Aortic smooth muscle cell (primary cell): Measurements from ENCODE around the gene RADX. TPM values are rescaled to one million over a fixed set of nuclear protein-coding genes. Genes with fewer than 3 reads are reported as not detected.

Source experiments
- total RNA-seq: library from RNA; depleted of rRNA; stranded (reverse); fragments of >200 nt; gene quantifications from 2 replicates; pipeline ENCODE4 v1.2.3, GENCODE V29; 2014

RADX gene, protein sequence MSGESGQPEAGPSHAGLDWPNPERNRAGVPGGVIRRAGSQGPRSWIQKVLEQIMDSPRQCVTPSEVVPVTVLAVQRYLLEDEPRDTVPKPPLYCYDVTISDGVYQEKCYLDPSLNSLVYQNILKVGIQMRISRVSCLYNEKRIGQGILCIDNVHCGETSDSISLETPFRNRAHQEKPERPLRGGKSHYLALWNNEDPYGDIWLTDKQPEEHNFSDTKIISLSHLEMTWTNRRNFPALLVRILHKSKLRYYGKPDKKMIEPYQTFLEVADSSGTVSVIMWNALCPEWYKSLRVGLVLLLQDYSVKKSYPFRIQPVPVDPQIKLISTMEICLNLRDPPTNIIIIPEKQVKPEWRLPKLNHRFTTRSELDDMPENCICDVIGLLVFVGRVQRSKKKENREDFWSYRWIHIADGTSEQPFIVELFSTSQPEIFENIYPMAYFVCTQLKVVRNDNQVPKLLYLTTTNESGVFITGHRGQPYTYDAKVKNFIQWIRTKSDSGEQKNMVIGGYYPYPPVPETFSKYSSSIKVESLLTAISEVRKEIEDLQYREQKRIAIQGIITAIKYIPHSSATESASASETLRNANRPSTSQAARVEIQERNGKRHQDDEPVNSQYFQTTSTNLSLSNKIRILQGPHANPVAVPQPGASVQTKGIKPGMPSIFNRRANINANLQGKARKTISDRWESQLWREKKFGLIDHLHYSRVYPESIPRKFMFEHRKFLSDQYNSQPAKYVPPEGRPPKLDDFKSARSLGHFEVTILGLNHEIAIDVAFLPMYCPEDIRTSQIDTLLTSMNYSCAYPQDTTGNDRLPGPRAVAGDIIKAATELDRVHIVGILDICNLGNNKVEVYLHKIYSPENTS
- 0.92 and 1.1 TPM in 2 replicates for total RNA-seq

GRCh38 chrX:106611679-106612392, at the start of gene RADX:
TSS of gene RADX (plus strand) at chrX:106611978. CDS start at chrX:106612081, 103 bp downstream.

DNA sequence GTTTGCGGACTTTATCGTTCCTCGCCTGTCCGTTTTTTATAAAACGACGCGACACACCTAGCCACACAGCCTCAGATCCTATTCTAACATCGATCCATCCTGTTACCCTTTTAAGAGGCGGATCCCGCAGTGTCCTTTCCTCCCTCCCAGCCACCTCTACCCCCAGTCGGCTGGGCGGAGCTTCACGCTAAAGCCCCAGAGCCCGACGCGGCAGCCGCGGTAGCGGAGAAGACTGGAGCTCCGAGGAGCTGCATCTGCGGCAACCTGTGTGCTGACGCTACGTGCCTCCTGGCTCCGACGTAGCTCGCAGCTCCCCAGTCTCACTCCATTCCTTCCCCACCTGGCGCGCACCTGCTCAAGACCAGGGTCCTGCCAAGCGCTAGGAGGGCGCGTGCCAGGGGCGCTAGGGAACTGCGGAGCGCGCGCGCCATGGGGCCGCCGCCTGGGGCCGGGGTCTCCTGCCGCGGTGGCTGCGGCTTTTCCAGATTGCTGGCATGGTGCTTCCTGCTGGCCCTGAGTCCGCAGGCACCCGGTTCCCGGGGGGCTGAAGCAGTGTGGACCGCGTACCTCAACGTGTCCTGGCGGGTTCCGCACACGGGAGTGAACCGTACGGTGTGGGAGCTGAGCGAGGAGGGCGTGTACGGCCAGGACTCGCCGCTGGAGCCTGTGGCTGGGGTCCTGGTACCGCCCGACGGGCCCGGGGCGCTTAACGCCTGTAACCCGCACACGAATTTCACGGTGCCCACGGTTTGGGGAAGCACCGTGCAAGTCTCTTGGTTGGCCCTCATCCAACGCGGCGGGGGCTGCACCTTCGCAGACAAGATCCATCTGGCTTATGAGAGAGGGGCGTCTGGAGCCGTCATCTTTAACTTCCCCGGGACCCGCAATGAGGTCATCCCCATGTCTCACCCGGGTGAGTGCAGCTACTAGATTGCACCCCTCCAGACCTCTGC, 115.0 kb downstream of the RADX start, which contains the start of gene RNF128:
RNF128 (plus strand) TSS at position 217 of the 953 bp plus-strand sequence; CDS start at position 430, 213 bp downstream.

Other genes with a start within 250 kb of the RADX start
- 1.1 and 1.5 TPM in 2 replicates for gene RNF128, start 114.7 kb downstream of the RADX start, total RNA-seq
- 9.4 and 11.3 TPM in 2 replicates for gene TBC1D8B, start 190.7 kb downstream of the RADX start, total RNA-seq